HG02884 (cell line): Measurements from ENCODE around the gene BIRC5.

Experiments
- ATAC-seq: cut with Tn5 transposase; IDR thresholded peaks from one replicate; pipeline ENCODE4 v1.9.1; 2021; ENCODE audit warnings: mild to moderate bottlenecking, moderate library complexity; ENCODE audit not compliant: unreplicated experiment

Gene BIRC5

DNA sequence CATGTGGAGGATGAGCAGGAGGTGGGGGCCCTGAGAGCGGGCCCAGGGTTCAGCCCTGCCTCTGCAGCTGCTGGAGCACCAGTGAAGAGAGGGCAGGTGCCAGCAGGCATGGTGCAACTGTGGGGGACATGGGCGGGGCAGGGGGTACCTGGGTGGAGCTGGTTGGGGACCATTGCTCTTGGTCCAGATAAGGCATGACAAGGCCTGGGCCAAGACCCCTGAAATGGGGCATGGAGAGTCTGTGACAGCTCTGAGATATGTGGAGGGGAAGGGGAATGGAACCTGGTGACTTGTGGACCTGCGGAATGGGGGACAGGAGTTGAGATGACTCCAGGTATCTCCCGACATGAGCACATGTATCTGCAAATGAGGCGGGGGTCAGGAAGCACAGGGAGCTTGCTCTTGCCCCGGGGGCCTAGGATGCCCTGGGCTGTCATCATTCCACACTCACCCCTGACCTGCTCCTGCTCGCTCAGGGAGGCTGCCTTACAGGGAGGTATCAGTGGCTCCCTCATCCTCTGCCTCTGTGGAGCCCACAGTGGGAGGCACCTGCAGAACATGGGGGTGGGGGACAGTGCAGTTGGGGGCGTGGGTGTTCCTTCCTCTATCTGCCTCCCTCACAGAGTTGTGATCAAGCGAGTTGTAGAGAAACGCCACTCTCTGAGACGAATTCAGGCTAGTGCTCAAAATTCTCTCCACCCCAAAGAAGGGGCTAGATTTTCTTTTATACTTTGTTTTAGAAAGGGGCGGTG is 57.5 kb downstream of the BIRC5 start:
- ATAC-seq = no peak

DNA sequence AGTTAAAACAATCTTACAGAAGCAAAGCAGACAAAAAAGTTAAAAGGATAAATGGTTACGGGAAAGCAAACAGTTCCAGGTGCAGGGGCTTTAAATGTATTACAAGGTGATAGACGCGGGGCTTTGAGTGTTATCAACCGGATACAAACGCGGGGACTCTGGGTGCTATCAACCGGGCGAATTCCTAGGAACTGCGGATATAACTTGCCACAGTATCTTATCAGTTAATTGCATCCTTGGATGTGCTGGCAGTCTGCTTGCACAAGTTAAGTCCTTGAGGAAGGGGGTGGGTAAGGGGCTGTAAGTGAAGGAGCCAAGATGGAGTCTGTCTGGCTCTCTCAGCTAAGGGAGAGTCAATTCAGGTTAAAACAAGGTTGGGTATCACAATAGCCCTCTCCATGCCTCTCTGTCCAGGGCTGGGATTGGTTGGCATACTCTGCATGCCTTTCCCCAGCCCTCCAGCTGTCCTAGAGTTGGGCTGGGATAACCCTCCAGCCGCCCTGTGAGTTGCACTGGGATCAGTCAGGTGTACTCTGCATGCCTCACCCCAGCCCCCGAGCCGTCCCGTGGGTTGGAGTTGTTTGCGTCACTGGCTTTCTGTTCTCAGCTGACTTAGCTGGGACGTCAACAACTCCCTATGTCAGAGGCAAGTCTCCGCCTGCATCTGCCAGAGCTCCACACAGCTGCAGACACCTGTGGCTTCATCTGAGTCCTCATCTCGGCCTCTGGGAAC is 58.3 kb downstream of the BIRC5 start:
- no peak for ATAC-seq

DNA sequence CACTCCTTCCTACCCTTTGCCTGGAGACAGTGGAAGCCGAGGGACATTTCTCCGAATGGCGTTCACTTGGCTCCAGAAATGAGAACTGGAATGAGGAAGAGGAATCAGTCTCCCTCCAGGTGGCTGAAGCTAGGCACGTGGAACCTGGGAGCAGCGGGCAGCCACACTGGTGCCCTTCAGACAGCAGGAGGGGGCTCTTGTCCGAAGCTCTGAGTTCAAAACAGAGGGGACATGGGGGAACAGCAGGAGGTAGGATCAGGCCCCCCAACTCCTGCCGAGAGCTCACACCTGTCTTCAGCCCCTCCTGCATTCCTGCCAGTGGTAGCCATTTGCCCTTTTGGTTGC is 58.8 kb downstream of the BIRC5 start:
- ATAC-seq = no peak

DNA sequence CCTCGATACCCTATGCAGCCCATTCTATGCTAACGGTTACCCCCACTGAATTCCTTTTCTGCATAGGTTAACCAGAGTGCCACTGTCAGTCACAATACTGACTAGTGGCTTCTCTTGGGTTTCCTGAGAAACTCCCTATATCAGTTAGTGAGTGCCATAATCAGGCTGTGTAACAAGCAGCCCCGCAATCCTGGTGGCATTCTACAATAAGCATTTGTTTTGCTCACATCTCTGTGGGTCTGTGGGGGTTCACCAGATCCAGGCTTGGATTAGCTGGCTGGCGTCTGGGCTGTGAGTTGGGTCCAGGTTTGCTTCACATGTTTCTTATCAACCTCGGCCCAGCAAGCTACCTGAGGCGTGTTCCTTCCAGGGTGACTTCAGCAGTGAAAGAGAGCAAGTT is 59.8 kb downstream of the BIRC5 start:
- no peak for ATAC-seq
